Panc1 (cell line): Measurements from ENCODE around the gene ERG28.

ENCODE experiments used
- CTCF ChIP-seq: fragments of 450-650 bp; IDR thresholded peaks from 2 replicates; pipeline ENCODE4 v1.5.1; 2017; ENCODE audit warnings: mild to moderate bottlenecking
- POLR2AphosphoS5 ChIP-seq: IDR thresholded peaks from 2 replicates; pipeline ENCODE4 v1.6.1; 2012; ENCODE audit warnings: mild to moderate bottlenecking, low read depth, low read length, moderate library complexity
- TCF7L2 ChIP-seq: IDR thresholded peaks from 2 replicates; pipeline ENCODE4 v1.6.1; 2011; ENCODE audit warnings: mild to moderate bottlenecking, low read depth, low read length, inconsistent platforms

- no peak for TF ChIP-seq CTCF
- TF ChIP-seq TCF7L2 = no peak
- TF ChIP-seq POLR2AphosphoS5 = no peak
Observed at GRCh38 chr14:75614179-75614578, 46.5 kb downstream of the ERG28 start.
